ENCODE data around the gene RND2. TPM values are rescaled to one million over a fixed set of nuclear protein-coding genes. Genes with fewer than 3 reads are reported as not detected.

The RND2 gene
- total RNA-seq, 1 experiment from 2014 or later = 0.26 TPM

- H3K27ac ChIP-seq = no peak overlapping the region
- H2AFZ ChIP-seq = no peak overlapping the region
- no TSS peak for BruUV-seq (replicated peaks)
- no peaks in the 10 kb centered on the region for H4K20me1 ChIP-seq (ENCODE audit: insufficient read depth)
- intact Hi-C loops (cut with micrococcal nuclease; ENCODE audit: unreplicated experiment) = no loop called here
- no peak overlapping the region for H3K4me3 ChIP-seq
- H3F3A ChIP-seq (ENCODE audit: insufficient read depth, low read depth) = peaks cover 24% of the 10 kb centered on the region; the same call in 1 of the 2 replicates
- H3K9me2 ChIP-seq (ENCODE audit: insufficient read depth) = no peaks in the 10 kb centered on the region
- CTCF ChIA-PET = no interaction called here
- no peaks in the 10 kb centered on the region for H3K27me3 ChIP-seq (ENCODE audit: insufficient read depth, low read depth)
- H3K9me3 ChIP-seq (ENCODE audit: insufficient read depth, low read depth) = no peaks in the 10 kb centered on the region
- POLR2A ChIA-PET (ENCODE audit: unreplicated experiment) = no interaction called here
- H3K79me2 ChIP-seq (ENCODE audit: low read depth) = no peaks in the 10 kb centered on the region
- H3K4me2 ChIP-seq = no peak overlapping the region
- TF ChIP-seq CTCF (conservative IDR thresholded peaks at IDR 0.05) (no peak), EZH2 (IDR thresholded peaks at IDR 0.05; ENCODE audit: low read depth) (no peak)
- no peak for DNase-seq
- H3K4me1 ChIP-seq (replicated peaks; ENCODE audit: insufficient read depth) = peaks cover 8% of the 10 kb centered on the region
- no peaks in the 10 kb centered on the region for H3K36me3 ChIP-seq (ENCODE audit: low read depth)
These were observed 1.6 kb downstream of the RND2 start for GRCh38 chr17:43026595-43026994.

- ChIA-PET POLR2A (ENCODE audit: unreplicated experiment) (no interaction called here), CTCF (interaction anchor here (0.6 kb wide), 1 partner anchor 121 kb away, joined by 6 read pairs; no protein-coding TSS in a partner anchor)
- no peaks in the 10 kb centered on the region for H3K36me3 ChIP-seq (ENCODE audit: low read depth)
- H3K9me3 ChIP-seq (ENCODE audit: insufficient read depth, low read depth) = no peaks in the 10 kb centered on the region
- H3K27me3 ChIP-seq (ENCODE audit: insufficient read depth, low read depth) = no peaks in the 10 kb centered on the region
- H3K4me1 ChIP-seq (replicated peaks; ENCODE audit: insufficient read depth) = peaks cover 7% of the 10 kb centered on the region
- no peaks in the 10 kb centered on the region for H3K79me2 ChIP-seq (ENCODE audit: low read depth)
- peaks cover 17% of the 10 kb centered on the region; the same call in 1 of the 2 replicates for H3F3A ChIP-seq (ENCODE audit: insufficient read depth, low read depth)
- no peak for TF ChIP-seq EZH2 (IDR thresholded peaks at IDR 0.05; ENCODE audit: low read depth)
- no peak for TF ChIP-seq CTCF (conservative IDR thresholded peaks at IDR 0.05)
- DNase-seq = no peak
- H4K20me1 ChIP-seq (ENCODE audit: insufficient read depth) = no peaks in the 10 kb centered on the region
- intact Hi-C loops (cut with micrococcal nuclease; ENCODE audit: unreplicated experiment) = no loop called here
- BruUV-seq (replicated peaks) = no TSS peak
- no peak overlapping the region for H3K4me3 ChIP-seq
- no peaks in the 10 kb centered on the region for H3K9me2 ChIP-seq (ENCODE audit: insufficient read depth)
- H3K27ac ChIP-seq = no peak overlapping the region
- H2AFZ ChIP-seq = no peak overlapping the region
- no peak overlapping the region for H3K4me2 ChIP-seq
These were observed 2.3 kb downstream of the RND2 start for GRCh38 chr17:43027091-43028032.

- no peak overlapping the region for H3K27ac ChIP-seq
- H3F3A ChIP-seq (ENCODE audit: insufficient read depth, low read depth) = peaks cover 17% of the 10 kb centered on the region; the same call in 1 of the 2 replicates
- no peaks in the 10 kb centered on the region for H4K20me1 ChIP-seq (ENCODE audit: insufficient read depth)
- H3K36me3 ChIP-seq (ENCODE audit: low read depth) = no peaks in the 10 kb centered on the region
- no TSS peak for BruUV-seq (replicated peaks)
- CTCF ChIA-PET = interaction anchor here (0.6 kb wide), 1 partner anchor 310 kb away, joined by 3 read pairs; no protein-coding TSS in a partner anchor
- intact Hi-C loops (cut with micrococcal nuclease; ENCODE audit: unreplicated experiment) = no loop called here
- no peaks in the 10 kb centered on the region for H3K9me2 ChIP-seq (ENCODE audit: insufficient read depth)
- TF ChIP-seq CTCF (conservative IDR thresholded peaks at IDR 0.05) (no peak), EZH2 (IDR thresholded peaks at IDR 0.05; ENCODE audit: low read depth) (no peak)
- H3K4me2 ChIP-seq = no peak overlapping the region
- no peak overlapping the region for H2AFZ ChIP-seq
- H3K79me2 ChIP-seq (ENCODE audit: low read depth) = no peaks in the 10 kb centered on the region
- H3K27me3 ChIP-seq (ENCODE audit: insufficient read depth, low read depth) = no peaks in the 10 kb centered on the region
- no peak for DNase-seq
- no peaks in the 10 kb centered on the region for H3K9me3 ChIP-seq (ENCODE audit: insufficient read depth, low read depth)
- POLR2A ChIA-PET (ENCODE audit: unreplicated experiment) = no interaction called here
- H3K4me3 ChIP-seq = no peak overlapping the region
- H3K4me1 ChIP-seq (replicated peaks; ENCODE audit: insufficient read depth) = no peaks in the 10 kb centered on the region
These were observed 3.3 kb downstream of the RND2 start for GRCh38 chr17:43028221-43028861.

All from PC-9 (cell line).